Hepatocyte (in vitro differentiated cells): ENCODE measurements around the gene HYAL3.

ENCODE experiments used
- EZH2 ChIP-seq: fragments of 200-600 bp; sonication (generic); IDR thresholded peaks from 2 replicates; pipeline ENCODE4 v1.6.1; 2016; ENCODE audit warnings: antibody characterized with exemption, mild to moderate bottlenecking, borderline replicate concordance
- TF ChIP-seq, protein P1 (sequence below): fragments of 200-600 bp; sonication (generic); IDR thresholded peaks from 2 replicates; pipeline ENCODE4 v1.5.1; 2016; ENCODE audit warnings: antibody characterized with exemption, mild to moderate bottlenecking; ENCODE audit not compliant: poor library complexity

DNA sequence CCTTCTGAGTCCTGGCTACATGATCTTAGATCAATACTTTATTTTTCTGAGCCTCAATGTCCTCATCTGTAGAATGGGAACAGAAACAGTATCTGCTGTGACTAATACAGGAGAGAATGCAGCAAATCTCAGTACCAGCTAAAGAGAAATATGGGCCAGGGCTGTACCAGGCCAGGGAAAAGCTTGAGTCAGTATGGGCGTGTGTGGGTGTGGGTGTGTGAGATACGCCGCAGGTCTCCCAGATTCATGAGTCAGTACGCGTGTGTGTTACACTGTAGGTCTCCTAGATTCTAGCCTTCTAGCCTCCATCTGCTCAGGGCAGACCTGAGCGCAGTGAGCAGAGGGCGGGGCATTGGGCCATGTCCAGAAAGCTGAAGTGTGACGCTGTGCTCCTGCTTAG lies 48.0 kb downstream of the HYAL3 start:
- TF ChIP-seq, protein P1, sequence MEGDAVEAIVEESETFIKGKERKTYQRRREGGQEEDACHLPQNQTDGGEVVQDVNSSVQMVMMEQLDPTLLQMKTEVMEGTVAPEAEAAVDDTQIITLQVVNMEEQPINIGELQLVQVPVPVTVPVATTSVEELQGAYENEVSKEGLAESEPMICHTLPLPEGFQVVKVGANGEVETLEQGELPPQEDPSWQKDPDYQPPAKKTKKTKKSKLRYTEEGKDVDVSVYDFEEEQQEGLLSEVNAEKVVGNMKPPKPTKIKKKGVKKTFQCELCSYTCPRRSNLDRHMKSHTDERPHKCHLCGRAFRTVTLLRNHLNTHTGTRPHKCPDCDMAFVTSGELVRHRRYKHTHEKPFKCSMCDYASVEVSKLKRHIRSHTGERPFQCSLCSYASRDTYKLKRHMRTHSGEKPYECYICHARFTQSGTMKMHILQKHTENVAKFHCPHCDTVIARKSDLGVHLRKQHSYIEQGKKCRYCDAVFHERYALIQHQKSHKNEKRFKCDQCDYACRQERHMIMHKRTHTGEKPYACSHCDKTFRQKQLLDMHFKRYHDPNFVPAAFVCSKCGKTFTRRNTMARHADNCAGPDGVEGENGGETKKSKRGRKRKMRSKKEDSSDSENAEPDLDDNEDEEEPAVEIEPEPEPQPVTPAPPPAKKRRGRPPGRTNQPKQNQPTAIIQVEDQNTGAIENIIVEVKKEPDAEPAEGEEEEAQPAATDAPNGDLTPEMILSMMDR = no peak
- no peak for TF ChIP-seq EZH2
